HCT116 (cell line): ENCODE results near the gene PCDHGB2.

Experiments used
- RAD21 ChIP-seq: IDR thresholded peaks from 2 replicates; pipeline ENCODE4 v1.6.1; 2012; ENCODE audit warnings: low read depth, mild to moderate bottlenecking
- ZNF274 ChIP-seq: fragments of 200-500 bp; sonication (Bioruptor generic); IDR thresholded peaks from 2 replicates; pipeline ENCODE4 v1.6.1; 2014; ENCODE audit warnings: mild to moderate bottlenecking, low read depth, low read length, inconsistent platforms

GRCh38 chr5:141330299-141331080 is 29.3 kb upstream of the PCDHGB2 start, which contains the start of gene PCDHGA1:
- TF ChIP-seq ZNF274, result no peak
- TF ChIP-seq RAD21, result peak; percentile 16; the same call in 1 of the 2 replicates
